ENCODE data around the gene FAM170A.

Gene FAM170A, protein sequence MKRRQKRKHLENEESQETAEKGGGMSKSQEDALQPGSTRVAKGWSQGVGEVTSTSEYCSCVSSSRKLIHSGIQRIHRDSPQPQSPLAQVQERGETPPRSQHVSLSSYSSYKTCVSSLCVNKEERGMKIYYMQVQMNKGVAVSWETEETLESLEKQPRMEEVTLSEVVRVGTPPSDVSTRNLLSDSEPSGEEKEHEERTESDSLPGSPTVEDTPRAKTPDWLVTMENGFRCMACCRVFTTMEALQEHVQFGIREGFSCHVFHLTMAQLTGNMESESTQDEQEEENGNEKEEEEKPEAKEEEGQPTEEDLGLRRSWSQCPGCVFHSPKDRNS

DNA sequence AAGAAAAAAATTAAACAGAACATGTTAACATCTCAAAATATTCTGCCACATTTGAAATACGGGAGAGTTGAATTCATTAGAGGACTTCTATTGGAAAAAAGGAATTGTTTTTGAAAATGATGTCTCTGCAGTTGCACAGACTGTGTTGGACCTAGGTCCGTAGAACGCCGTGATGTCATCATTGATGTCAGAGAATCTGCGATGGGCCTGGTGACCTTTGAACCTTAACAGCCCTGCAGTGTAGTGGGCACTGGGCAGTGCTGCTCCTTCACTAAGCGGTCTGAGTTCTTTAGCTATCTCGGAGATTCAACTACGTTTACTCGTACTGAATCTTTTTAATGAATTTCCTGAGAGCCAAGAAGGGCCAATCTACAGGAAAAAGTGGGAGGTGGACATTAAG is at the start of gene FAM170A:
Gene FAM170A (plus strand): TSS at position 220 of the 400 bp plus-strand sequence. CDS start 211 bp downstream, outside the sequence.
- no peak for DNase-seq (ENCODE audit: low spot score)

DNA sequence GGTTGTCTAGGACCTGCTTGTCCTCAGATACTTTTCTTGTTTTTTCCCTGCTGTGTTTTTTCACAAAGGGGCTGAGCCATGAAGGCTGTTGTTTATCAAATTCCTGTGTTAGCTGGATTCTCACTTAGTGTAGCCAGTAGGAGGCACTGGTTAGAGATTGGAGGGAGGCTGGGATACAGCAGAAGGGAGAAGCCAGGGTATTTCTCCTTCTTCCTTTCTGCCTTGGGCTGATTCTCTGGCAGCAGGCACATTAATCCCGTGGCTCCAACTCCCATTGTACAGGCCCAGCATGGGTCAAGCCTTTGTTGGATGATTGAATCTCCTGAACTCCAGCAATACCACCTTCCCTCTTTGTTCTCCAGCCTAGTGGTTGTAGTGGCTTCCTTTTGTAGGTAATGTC is 46.4 kb upstream of the FAM170A start:
- DNase-seq (ENCODE audit: low spot score), result no peak

- no peak for DNase-seq (ENCODE audit: low spot score)
Observed at GRCh38 chr5:119583684-119584083, 45.7 kb upstream of the FAM170A start.

GRCh38 chr5:119596046-119596445 is 33.3 kb upstream of the FAM170A start:
- DNase-seq (ENCODE audit: low spot score), result no peak

DNA sequence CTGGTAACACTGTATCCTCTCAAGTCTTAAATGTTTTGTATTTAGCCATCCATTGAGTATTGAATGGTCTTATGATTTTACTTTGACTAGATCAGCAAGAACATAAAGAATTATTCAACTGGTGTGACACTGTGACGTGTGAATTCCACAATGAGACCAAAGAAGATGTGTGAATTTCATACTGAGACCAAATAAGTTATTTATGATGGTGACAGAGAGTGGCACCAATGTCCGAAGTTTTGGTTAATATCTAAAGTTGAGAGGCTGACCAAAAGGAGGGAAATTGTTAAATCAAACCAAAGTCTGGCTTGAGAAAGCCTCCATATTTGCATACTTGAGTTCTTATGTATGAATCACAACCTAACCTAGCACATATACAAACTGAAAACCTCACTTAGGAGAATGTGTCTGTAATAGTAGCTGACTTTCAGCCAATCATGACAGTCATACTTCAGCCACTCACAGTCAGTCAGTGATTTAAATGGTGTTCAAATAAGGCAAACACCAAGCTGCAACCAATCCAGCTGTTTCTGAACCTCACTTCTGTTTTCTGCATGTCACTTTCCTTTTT is 31.5 kb upstream of the FAM170A start:
- no peak for DNase-seq (ENCODE audit: low spot score)

GRCh38 chr5:119613937-119614336 is 15.4 kb upstream of the FAM170A start:
- no peak for DNase-seq (ENCODE audit: low spot score)

DNA sequence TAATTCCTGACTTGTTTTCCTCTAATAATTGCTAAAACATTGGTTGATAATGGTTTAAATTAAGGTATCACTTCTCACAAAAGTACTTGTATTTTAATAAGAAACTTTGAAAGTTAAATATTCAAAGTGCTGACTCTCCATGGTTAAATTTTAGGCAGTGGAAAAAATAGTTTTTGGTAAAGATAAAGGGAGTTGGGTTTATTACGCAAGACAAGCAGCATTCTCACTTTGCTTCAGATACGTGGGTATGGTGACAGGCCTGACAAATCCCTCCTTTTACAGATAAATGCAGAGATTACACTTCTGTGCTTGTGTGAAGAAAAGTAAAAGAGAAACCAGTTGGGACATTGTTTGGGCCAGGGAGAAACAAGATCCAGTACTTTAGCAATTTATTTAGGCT is 14.5 kb upstream of the FAM170A start:
- DNase-seq (ENCODE audit: low spot score), result no peak

DNA sequence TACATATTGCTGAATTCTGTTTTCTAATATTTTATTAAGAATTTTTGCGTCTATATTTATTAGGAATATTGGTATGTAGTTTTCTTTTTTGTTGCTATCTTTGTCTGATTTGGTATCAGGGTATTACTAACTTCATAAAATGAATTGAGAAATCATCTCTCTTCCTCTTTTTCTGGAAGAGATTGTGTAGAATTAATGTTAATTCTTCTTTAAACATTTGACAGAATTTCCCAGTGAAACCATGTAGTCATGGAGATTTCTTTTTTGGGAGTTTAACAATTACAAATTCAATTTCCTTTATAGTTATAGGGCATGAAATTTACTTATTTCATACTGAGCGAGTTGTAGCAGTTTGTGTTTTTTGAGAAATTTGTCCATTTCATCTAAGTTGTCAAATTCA is 3.3 kb upstream of the FAM170A start:
- no peak for DNase-seq (ENCODE audit: low spot score)

GRCh38 chr5:119630752-119631440 is 1.5 kb downstream of the FAM170A start:
- DNase-seq (ENCODE audit: low spot score), result no peak

GRCh38 chr5:119631660-119632059 is 2.3 kb downstream of the FAM170A start:
- DNase-seq (ENCODE audit: low spot score), result no peak

GRCh38 chr5:119651486-119651885 is 22.1 kb downstream of the FAM170A start:
- no peak for DNase-seq (ENCODE audit: low spot score)

DNA sequence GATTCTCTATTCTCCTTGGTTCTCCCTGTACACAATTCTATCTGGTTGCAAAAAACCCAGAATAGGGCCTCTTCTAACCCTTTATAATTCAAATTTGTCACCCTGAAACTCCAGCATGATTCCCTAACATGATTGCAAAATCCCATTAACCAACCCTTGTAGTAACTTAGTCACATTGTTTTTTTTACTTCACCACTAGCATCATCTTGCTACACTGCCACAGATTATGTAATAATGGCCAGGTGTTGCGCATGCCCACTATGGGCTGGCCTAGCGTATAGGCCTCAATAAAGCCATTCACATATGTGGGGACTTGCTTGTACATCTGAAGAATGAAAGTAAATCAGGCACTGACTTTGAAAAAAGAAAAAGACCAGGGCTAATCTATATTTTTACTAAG is 25.7 kb downstream of the FAM170A start:
- no peak for DNase-seq (ENCODE audit: low spot score)

GRCh38 chr5:119656023-119656422 is 26.7 kb downstream of the FAM170A start:
- DNase-seq (ENCODE audit: low spot score), result no peak

GRCh38 chr5:119666542-119666941 is 37.2 kb downstream of the FAM170A start:
- no peak for DNase-seq (ENCODE audit: low spot score)

GRCh38 chr5:119678351-119679028 is 49.1 kb downstream of the FAM170A start:
- no peak for DNase-seq (ENCODE audit: low spot score)

GRCh38 chr5:119680080-119680479 is 50.7 kb downstream of the FAM170A start:
- DNase-seq (ENCODE audit: low spot score), result no peak

- DNase-seq (ENCODE audit: low spot score), result no peak
Observed at GRCh38 chr5:119681734-119682133, 52.4 kb downstream of the FAM170A start.

- DNase-seq (ENCODE audit: low spot score), result no peak
Observed at GRCh38 chr5:119682372-119682771, 53.0 kb downstream of the FAM170A start.

All from hepatic stellate cell (primary cell).